ENCODE measurements around the gene TBPL1.
"Not testable (repeated sequence)": the region's sequence is repeated elsewhere in the genome, so short reads cannot be mapped to it uniquely, and the experiment has no call there.

TBPL1 gene

GRCh38 chr6:133952815-133953633 is at the start of gene TBPL1:
TSS of gene TBPL1 (plus strand) at chr6:133953224. CDS start at chr6:133980126, 26,902 bp downstream.
- peaks cover 15% of the 10 kb centered on the region for H3K4me1 ChIP-seq (ENCODE audit: control insufficient read depth, low read depth, low read length)
- H3K9me3 ChIP-seq (ENCODE audit: control insufficient read depth, low read depth, low read length), result no peaks in the 10 kb centered on the region
- peak within 1 kb of the TSS; percentile 82 for H3K9ac ChIP-seq (ENCODE audit: low read length)
- H3K4me3 ChIP-seq (ENCODE audit: low read length), result peak within 1 kb of the TSS; percentile 70
- peak within 1 kb of the TSS; percentile 43 for H3K27ac ChIP-seq (ENCODE audit: low read length)
- H3K27me3 ChIP-seq (ENCODE audit: control insufficient read depth, insufficient read depth, low read length), result peaks cover 7% of the 10 kb centered on the region
- H3K36me3 ChIP-seq (ENCODE audit: control insufficient read depth, low read depth, low read length), result no peaks in the 10 kb centered on the region

- no peak overlapping the region for H3K27ac ChIP-seq (ENCODE audit: low read length)
- H3K36me3 ChIP-seq (ENCODE audit: control insufficient read depth, low read depth, low read length), result no peaks in the 10 kb centered on the region
- H3K4me1 ChIP-seq (ENCODE audit: control insufficient read depth, low read depth, low read length), result no peaks in the 10 kb centered on the region
- no peaks in the 10 kb centered on the region for H3K9me3 ChIP-seq (ENCODE audit: control insufficient read depth, low read depth, low read length)
- H3K27me3 ChIP-seq (ENCODE audit: control insufficient read depth, insufficient read depth, low read length), result no peaks in the 10 kb centered on the region
- no peak overlapping the region for H3K4me3 ChIP-seq (ENCODE audit: low read length)
- H3K9ac ChIP-seq (ENCODE audit: low read length), result no peak overlapping the region
Observed at GRCh38 chr6:133903855-133904254, 49.2 kb upstream of the TBPL1 start.

GRCh38 chr6:133906050-133906449 is 47.0 kb upstream of the TBPL1 start:
- Histone ChIP-seq H3K27me3 (ENCODE audit: control insufficient read depth, insufficient read depth, low read length) (no peaks in the 10 kb centered on the region), H3K27ac (ENCODE audit: low read length) (no peak overlapping the region)

GRCh38 chr6:133916650-133917151 is 36.3 kb upstream of the TBPL1 start:
- H3K27me3 ChIP-seq (ENCODE audit: control insufficient read depth, insufficient read depth, low read length), result no peaks in the 10 kb centered on the region
- H3K9me3 ChIP-seq (ENCODE audit: control insufficient read depth, low read depth, low read length), result no peaks in the 10 kb centered on the region
- H3K36me3 ChIP-seq (ENCODE audit: control insufficient read depth, low read depth, low read length), result no peaks in the 10 kb centered on the region
- peak overlapping the region; percentile 46 for H3K4me3 ChIP-seq (ENCODE audit: low read length)
- peaks cover 15% of the 10 kb centered on the region for H3K4me1 ChIP-seq (ENCODE audit: control insufficient read depth, low read depth, low read length)
- H3K9ac ChIP-seq (ENCODE audit: low read length), result peak overlapping the region; percentile 6
- no peak overlapping the region for H3K27ac ChIP-seq (ENCODE audit: low read length)

More at GRCh38 chr6:133906050-133906449, 47.0 kb upstream of the TBPL1 start:
- H3K9ac ChIP-seq (ENCODE audit: low read length), result no peak overlapping the region
- no peak overlapping the region for H3K4me3 ChIP-seq (ENCODE audit: low read length)
- no peaks in the 10 kb centered on the region for H3K9me3 ChIP-seq (ENCODE audit: control insufficient read depth, low read depth, low read length)
- no peaks in the 10 kb centered on the region for H3K4me1 ChIP-seq (ENCODE audit: control insufficient read depth, low read depth, low read length)
- H3K36me3 ChIP-seq (ENCODE audit: control insufficient read depth, low read depth, low read length), result no peaks in the 10 kb centered on the region

- no peak overlapping the region for H3K27ac ChIP-seq (ENCODE audit: low read length)
- no peak overlapping the region for H3K9ac ChIP-seq (ENCODE audit: low read length)
- no peak overlapping the region for H3K4me3 ChIP-seq (ENCODE audit: low read length)
- H3K4me1 ChIP-seq (ENCODE audit: control insufficient read depth, low read depth, low read length), result peaks cover 15% of the 10 kb centered on the region
- no peaks in the 10 kb centered on the region for H3K36me3 ChIP-seq (ENCODE audit: control insufficient read depth, low read depth, low read length)
- no peaks in the 10 kb centered on the region for H3K27me3 ChIP-seq (ENCODE audit: control insufficient read depth, insufficient read depth, low read length)
- no peaks in the 10 kb centered on the region for H3K9me3 ChIP-seq (ENCODE audit: control insufficient read depth, low read depth, low read length)
Observed at GRCh38 chr6:133917781-133918180, 35.2 kb upstream of the TBPL1 start.

- Histone ChIP-seq H3K9ac (ENCODE audit: low read length) (no peak overlapping the region), H3K27me3 (ENCODE audit: control insufficient read depth, insufficient read depth, low read length) (no peaks in the 10 kb centered on the region), H3K4me1 (ENCODE audit: control insufficient read depth, low read depth, low read length) (peaks cover 15% of the 10 kb centered on the region), H3K4me3 (ENCODE audit: low read length) (no peak overlapping the region), H3K27ac (ENCODE audit: low read length) (no peak overlapping the region), H3K36me3 (ENCODE audit: control insufficient read depth, low read depth, low read length) (no peaks in the 10 kb centered on the region), H3K9me3 (ENCODE audit: control insufficient read depth, low read depth, low read length) (no peaks in the 10 kb centered on the region)
Observed at GRCh38 chr6:133918208-133918930, 34.7 kb upstream of the TBPL1 start.

GRCh38 chr6:133919362-133919761 is 33.7 kb upstream of the TBPL1 start:
- Histone ChIP-seq H3K27ac (ENCODE audit: low read length) (no peak overlapping the region), H3K9me3 (ENCODE audit: control insufficient read depth, low read depth, low read length) (no peaks in the 10 kb centered on the region)

GRCh38 chr6:133921249-133921859 is 31.7 kb upstream of the TBPL1 start:
- Histone ChIP-seq H3K4me1 (ENCODE audit: control insufficient read depth, low read depth, low read length) (peaks cover 16% of the 10 kb centered on the region), H3K36me3 (ENCODE audit: control insufficient read depth, low read depth, low read length) (no peaks in the 10 kb centered on the region), H3K4me3 (ENCODE audit: low read length) (no peak overlapping the region), H3K9ac (ENCODE audit: low read length) (no peak overlapping the region), H3K27ac (ENCODE audit: low read length) (no peak overlapping the region), H3K27me3 (ENCODE audit: control insufficient read depth, insufficient read depth, low read length) (no peaks in the 10 kb centered on the region), H3K9me3 (ENCODE audit: control insufficient read depth, low read depth, low read length) (no peaks in the 10 kb centered on the region)

More at GRCh38 chr6:133919362-133919761, 33.7 kb upstream of the TBPL1 start:
- no peaks in the 10 kb centered on the region for H3K36me3 ChIP-seq (ENCODE audit: control insufficient read depth, low read depth, low read length)
- no peaks in the 10 kb centered on the region for H3K27me3 ChIP-seq (ENCODE audit: control insufficient read depth, insufficient read depth, low read length)
- peaks cover 17% of the 10 kb centered on the region for H3K4me1 ChIP-seq (ENCODE audit: control insufficient read depth, low read depth, low read length)
- H3K9ac ChIP-seq (ENCODE audit: low read length), result no peak overlapping the region
- no peak overlapping the region for H3K4me3 ChIP-seq (ENCODE audit: low read length)

- no peaks in the 10 kb centered on the region for H3K27me3 ChIP-seq (ENCODE audit: control insufficient read depth, insufficient read depth, low read length)
- H3K27ac ChIP-seq (ENCODE audit: low read length), result no peak overlapping the region
- no peaks in the 10 kb centered on the region for H3K9me3 ChIP-seq (ENCODE audit: control insufficient read depth, low read depth, low read length)
- H3K36me3 ChIP-seq (ENCODE audit: control insufficient read depth, low read depth, low read length), result no peaks in the 10 kb centered on the region
- H3K9ac ChIP-seq (ENCODE audit: low read length), result no peak overlapping the region
- peak overlapping the region; percentile 3 for H3K4me3 ChIP-seq (ENCODE audit: low read length)
- peaks cover 7% of the 10 kb centered on the region for H3K4me1 ChIP-seq (ENCODE audit: control insufficient read depth, low read depth, low read length)
Observed at GRCh38 chr6:133923938-133924593, 29.0 kb upstream of the TBPL1 start.

GRCh38 chr6:133931221-133931620 is 21.8 kb upstream of the TBPL1 start:
- H3K4me1 ChIP-seq (ENCODE audit: control insufficient read depth, low read depth, low read length); H3K9ac ChIP-seq (ENCODE audit: low read length); H3K27me3 ChIP-seq (ENCODE audit: control insufficient read depth, insufficient read depth, low read length); H3K9me3 ChIP-seq (ENCODE audit: control insufficient read depth, low read depth, low read length); H3K27ac ChIP-seq (ENCODE audit: low read length); H3K36me3 ChIP-seq (ENCODE audit: control insufficient read depth, low read depth, low read length); H3K4me3 ChIP-seq (ENCODE audit: low read length): not testable (repeated sequence)

GRCh38 chr6:133936352-133936751 is 16.7 kb upstream of the TBPL1 start:
- not testable (repeated sequence) for H3K36me3 ChIP-seq (ENCODE audit: control insufficient read depth, low read depth, low read length); H3K4me3 ChIP-seq (ENCODE audit: low read length); H3K9ac ChIP-seq (ENCODE audit: low read length); H3K4me1 ChIP-seq (ENCODE audit: control insufficient read depth, low read depth, low read length); H3K27ac ChIP-seq (ENCODE audit: low read length); H3K9me3 ChIP-seq (ENCODE audit: control insufficient read depth, low read depth, low read length); H3K27me3 ChIP-seq (ENCODE audit: control insufficient read depth, insufficient read depth, low read length)
